NCI-H1048 (cell line): ENCODE results near the gene ITPR1.

Experiments
- DNase-seq: peaks from one replicate; lab custom pipeline; 2025; lab: John Stamatoyannopoulos, UW

The ITPR1 gene

GRCh38 chr3:4533489-4534443 lies 40.6 kb downstream of the ITPR1 start:
- DNase-seq = no peak

DNA sequence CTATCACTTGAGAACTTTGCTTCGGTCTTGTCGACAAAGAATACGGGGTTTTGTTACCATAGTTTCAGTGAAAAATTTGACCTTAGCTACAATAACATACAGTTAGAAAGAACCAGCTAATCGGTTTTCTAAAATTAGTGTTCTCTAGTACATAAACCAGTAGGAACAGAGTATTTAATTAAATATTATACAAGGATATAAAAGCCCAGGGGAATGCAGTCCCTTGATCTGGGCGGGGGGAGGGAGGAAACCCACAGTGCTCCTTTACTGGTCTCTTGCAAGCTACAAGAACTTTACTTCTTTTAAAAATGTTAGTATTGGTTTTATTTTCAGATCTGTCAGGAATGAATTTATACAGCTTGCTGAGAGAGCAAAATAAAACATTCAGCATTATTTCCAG lies 41.8 kb downstream of the ITPR1 start:
- no peak for DNase-seq

DNA sequence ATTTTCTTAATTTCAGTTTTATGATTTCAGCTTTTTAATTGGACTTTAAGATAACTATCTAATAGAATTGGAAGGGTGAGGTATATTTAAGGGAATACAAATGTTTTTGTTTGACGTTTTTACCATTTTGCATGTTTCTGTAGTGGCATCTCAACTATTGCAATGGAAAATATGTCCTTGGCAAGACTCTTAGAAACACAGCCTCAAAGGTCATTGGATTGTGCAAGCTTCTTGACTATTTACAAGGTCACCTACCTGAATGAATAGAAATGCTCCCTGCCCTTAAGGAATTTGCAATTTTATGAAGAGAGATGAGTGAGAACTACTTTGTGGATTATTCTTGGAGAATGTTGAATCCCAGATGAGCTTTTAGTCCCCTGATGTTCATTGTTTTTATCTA lies 43.1 kb downstream of the ITPR1 start:
- no peak for DNase-seq

GRCh38 chr3:4540267-4540666 lies 47.1 kb downstream of the ITPR1 start:
- no peak for DNase-seq

DNA sequence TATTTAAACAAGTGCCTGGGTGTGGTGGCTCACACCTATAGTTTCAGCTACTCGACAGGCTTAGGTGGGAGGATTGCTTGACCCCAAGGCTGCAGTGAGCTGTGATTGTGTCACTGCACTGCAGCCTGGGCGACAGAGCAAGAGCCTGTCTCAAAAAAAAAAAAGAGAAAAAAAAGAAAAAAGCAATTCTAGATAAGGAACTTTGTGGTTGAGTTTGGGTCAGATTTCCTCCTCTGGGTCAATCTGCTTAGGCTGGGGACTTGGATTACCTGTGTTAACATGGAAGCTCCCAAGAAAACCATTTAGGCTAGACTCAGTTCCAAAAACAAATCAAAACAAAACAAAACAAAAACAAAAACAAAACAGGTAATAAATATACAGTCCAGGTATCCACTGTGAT lies 50.0 kb downstream of the ITPR1 start:
- DNase-seq = no peak

DNA sequence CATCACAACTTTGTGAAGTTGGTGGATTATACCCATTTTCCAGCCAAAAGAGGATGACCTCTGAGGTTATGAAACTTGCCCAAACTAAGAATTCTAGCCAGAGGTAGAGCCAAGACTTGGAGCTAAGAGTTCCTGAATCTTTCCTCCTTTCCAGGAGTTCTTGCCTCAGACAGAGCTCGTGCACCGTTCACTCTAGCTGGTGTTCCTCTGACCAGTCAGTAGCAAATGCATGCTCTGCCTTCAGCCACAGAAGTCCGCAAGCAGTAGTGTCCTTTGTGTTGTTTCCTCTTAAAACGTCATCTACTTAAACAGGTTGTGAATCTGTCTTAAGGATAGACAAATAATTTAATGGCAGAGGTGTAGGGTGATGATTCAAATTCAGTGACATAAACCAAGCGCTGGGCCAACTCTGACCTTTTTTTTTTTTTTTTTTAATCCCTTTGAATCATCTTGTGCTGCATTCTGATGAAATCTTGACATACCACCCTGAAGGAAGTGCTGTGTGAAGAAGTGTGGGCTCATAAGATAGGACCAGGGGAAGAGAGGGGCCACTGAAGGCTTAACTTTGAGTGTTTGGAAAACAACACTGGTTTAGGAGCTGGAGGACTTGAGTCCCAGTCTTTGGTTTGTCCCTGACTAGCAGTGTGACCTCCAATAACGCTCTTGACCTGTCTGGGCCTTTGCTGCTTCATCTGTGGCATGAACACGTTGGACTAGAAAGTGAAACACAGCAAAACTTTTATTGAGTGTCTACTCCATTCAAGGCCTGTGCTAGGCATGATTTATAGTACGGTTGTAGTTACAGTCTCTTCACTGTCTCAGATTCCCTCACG lies 53.4 kb downstream of the ITPR1 start:
- no peak for DNase-seq

GRCh38 chr3:4547799-4548198 lies 54.7 kb downstream of the ITPR1 start:
- DNase-seq = no peak

DNA sequence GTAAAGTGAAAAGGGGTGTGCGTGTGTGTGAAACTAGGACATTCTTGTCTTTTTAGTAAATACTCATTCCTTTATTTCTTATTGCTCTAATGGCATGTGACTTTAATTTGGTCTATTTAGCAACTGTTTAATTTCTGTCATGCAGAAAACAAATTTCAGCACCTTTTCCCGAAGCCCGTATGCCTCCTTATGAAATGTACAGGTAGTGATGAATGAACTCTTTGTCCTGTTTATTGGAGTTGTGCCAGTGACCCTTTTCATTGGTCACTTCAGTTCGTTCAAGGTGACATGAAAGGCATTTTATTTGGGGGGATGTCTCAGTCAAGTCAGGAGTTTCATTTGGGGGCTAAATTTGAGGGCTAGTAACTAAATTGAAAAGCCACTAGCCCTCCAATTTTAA lies 55.2 kb downstream of the ITPR1 start:
- no peak for DNase-seq

DNA sequence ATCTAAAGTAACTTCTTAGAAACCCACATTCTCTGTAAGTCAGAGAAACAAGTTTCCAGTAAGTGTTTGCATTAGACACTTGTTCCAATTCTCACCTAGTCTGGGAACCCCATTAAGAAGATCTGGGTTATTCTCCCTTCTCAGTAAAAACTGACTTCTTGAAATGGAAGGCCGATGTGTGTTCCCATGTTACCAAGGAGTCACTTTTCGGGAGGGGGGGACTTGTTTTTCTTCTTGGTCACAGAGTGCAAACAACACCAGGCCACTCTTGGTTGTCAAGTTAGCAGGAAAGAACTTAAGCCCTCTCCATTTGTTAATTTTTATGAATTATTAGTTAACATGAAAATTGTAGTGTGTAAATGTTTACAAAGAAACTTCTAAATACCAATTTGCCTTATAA lies 55.6 kb downstream of the ITPR1 start:
- no peak for DNase-seq

DNA sequence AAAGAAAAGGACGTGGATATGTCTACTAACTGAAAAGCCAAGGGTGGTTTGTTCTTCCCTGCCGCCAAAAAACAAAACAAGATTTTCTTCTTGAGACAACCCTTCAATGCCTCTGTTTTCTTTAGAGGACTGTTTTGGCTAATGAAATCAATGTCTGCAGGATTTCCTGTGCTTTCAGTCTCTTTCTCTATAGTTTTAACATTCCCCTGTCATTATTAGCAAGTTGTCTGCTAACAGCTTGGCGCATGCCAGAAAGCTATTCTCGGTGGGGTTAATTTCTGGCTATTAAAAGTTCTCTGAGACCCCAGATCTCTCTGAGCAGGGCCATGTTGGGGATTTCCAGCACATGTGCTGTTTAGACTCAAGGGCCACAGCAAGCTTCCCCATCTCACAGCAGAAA lies 56.7 kb downstream of the ITPR1 start:
- no peak for DNase-seq

DNA sequence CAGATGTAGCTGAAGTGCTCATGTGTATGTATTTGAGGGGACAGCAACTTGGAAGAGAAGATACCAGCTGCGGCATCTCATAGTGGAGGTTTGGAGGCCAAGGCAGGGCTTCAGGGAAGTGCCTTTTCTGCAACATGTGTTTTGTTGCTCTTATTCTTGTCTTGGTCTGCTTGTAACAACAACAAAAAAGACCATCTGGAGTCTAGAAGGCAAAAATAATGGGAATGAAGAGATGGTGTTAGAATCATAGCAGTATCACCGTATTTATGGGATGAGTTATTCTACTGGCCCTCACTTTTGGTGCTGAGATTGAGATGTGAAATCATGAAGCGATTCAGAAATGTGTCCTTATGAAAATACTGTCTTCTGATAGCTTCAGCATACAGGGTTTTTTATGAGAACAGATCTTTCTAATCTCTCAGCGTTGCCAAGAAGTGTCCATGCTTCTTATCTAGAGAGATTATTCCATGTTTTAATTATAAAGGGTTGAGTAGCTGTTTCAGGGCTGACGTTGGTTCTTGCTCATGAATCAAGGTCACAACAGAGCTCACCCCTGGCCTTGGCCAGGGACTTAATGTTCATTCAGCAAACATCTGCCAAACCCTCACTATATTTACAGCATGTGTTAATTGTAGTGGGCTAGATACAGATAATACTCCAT lies 58.0 kb downstream of the ITPR1 start:
- no peak for DNase-seq

DNA sequence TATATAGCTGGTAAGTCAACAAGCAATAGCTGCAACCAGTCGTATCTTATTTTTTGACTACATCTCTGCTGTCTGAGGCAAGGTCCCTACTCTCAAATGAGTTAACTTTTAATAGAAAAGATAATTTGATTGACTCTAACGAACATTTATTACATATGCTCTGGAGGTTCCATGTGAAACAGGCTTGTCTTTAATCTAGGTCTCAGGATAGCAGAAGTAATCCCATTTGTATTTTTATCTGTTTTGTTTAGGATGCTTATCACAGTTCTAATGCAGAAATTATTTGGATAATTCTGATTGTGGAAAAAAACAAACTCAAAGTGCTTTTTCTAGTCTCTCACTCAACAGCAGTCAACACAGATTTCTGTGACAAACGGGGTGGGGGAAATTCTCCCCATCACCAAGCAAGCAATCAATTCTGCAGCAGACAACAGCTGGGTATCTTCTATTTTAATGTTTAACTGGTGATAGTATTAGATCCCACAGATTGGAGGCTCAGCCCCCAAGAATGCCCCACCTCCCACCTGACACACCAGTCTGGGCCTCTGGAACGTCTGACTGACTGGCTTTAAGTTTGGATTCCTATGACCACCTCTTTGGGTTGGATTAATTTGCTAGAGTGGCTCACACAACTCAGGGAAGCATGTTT lies 58.8 kb downstream of the ITPR1 start:
- no peak for DNase-seq

DNA sequence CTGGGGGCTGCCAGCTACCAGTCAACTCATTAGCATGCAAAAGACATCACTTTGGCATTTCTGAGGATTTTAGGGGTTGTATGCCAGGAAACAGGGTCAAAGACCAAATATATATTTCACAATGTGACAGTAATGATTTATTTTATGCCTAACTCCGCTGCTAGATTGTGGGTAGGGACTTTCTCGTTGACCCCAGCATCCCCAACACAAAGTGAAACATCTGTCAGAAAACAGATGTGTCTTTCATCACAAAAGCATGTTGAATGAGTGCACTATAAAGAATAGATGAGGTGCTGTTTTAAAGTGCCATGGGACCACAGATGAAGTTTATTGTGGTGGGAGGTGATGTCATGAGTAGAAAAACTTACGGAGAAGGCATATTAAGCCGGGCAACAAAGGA lies 59.7 kb downstream of the ITPR1 start:
- no peak for DNase-seq

GRCh38 chr3:4561661-4562060 lies 68.5 kb downstream of the ITPR1 start:
- no peak for DNase-seq

DNA sequence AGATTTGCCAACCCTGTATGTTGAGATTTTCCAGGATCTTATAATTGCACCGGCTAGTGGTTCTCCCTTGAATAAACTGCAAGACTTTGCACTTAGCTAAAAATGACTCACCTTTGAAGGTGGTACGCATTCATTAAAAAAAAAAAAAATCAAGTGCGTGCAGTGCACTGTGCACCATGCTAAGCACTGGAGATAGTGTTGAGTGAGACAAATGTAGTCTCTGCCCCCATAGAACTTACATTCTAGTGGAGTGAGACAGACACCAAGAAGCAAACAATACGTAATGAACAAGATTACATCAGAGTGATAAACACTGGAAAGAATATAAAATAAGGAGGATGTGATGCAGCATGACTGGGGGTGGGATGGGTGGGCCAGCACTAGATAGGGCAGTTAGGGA lies 69.4 kb downstream of the ITPR1 start:
- DNase-seq = no peak

DNA sequence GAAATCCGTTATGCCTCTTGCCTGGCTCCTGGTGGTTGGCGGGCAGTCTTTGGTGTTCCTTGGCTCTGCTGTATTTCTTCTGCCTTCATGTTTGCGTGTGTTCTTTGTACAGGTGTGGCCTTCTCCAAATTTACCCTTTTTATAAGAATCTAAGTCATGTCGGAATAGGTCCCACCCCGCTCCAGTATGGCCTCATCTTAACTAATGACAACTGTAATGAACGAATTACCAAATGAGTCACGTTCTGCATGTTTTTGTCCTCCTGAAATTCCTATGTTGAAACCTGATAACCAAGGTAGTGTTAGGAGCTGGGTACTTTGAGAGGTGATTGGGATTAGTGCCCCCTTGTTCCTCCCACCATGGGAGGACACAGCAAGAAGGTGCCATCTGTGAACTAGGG lies 71.1 kb downstream of the ITPR1 start:
- no peak for DNase-seq

DNA sequence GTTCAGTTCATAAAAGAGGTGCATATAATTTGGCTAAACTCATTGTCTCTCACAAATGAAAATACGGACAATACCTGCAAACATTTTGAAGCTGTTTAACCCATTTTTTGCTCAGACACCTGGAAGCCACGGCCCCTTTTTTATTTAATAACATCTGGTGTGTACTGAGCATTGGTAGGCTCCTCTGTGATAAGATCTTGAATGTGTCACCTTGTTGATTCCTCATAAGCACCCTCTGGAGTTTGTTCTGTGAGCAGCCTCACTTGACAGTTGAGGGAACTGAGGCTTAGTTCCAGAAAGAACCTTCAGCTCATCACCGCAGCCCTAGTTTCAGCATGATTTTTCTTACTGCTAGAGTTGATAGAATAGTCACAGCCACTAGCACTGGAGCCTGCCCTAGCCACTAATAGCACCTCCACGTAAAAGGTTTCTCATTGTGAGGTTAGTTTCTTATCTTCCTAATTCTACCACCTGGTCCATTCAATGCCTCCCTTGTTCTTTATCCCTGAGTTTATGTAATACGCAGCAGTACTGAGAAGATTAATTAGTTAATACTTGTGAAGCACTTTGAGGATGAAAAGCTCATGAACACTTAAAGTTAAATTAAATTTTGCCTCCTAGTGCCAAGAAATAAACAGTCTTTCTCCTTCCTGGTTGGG lies 71.9 kb downstream of the ITPR1 start:
- no peak for DNase-seq

DNA sequence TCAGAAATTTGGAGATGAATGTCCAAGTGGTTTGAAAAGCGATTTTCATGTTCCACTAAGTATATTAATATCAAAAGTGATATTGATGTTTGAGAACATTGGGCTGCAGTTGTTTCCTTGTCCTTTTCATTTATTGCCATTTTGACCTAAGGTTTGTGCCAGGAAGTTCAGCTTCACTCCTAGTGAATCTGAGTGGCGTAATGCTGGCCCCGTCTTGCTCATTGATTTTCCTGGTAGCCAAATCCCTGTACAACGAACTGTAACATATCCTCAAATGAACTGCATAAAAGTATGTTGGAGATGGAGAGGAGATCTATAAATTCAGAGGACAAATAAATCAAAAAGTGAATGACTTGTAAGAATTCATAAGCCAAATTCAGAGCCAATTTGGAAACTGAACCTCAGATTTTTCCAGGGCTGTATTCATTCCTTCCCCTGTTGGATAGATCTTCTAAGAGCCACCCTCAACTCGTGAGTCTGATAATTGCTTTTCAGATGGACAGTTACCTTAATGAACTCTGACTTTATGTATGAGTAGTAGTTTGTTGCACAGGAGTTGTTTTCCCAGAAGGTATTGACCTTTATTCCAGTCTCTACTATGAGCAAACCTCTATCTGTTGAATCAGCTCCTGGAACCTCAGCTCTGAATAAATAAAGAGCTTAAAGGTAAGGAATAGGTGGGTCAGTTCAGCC lies 72.8 kb downstream of the ITPR1 start:
- DNase-seq = no peak

DNA sequence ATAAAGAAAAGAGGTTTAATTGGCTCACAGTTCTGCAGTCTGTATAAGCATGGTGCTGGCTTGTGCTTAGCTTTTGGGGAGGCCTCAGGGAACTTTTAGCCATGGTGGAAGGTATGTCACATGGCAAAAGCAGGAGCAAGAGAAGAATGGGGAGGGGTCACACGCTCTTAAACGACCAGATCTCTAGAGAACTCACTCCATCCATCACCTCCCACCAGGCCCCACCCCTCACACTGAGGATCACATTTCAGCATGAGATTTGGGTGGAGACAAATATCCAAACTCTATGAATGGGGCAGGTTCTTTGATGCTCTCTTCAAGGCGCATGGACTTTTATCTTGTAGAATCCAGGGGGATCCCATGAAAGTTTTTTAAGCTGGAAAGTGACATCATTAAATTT lies 75.7 kb downstream of the ITPR1 start:
- DNase-seq = no peak

GRCh38 chr3:4570840-4571621 lies 77.9 kb downstream of the ITPR1 start:
- no peak for DNase-seq
